HG02798 (cell line): ENCODE results near the gene ACVR1C.

ENCODE experiments used
- ATAC-seq: cut with Tn5 transposase; IDR thresholded peaks from one replicate; pipeline ENCODE4 v1.9.1; 2021; ENCODE audit warnings: mild to moderate bottlenecking; ENCODE audit not compliant: unreplicated experiment, poor library complexity

The ACVR1C gene

GRCh38 chr2:157501026-157501425 is 127.6 kb downstream of the ACVR1C start:
- ATAC-seq, result no peak

GRCh38 chr2:157500334-157500733 is 128.3 kb downstream of the ACVR1C start:
- no peak for ATAC-seq

GRCh38 chr2:157498483-157498882 is 130.2 kb downstream of the ACVR1C start:
- ATAC-seq, result no peak

GRCh38 chr2:157497638-157498314 is 130.9 kb downstream of the ACVR1C start:
- ATAC-seq, result peak; percentile 89

- peak; percentile 95 for ATAC-seq
Measured at GRCh38 chr2:157492189-157492773, 136.4 kb downstream of the ACVR1C start.

- ATAC-seq, result no peak
Measured at GRCh38 chr2:157489983-157490382, 138.7 kb downstream of the ACVR1C start.

- ATAC-seq, result no peak
Measured at GRCh38 chr2:157488877-157489276, 139.8 kb downstream of the ACVR1C start.

- ATAC-seq, result no peak
Measured at GRCh38 chr2:157487747-157488146, 140.9 kb downstream of the ACVR1C start.

GRCh38 chr2:157487271-157487610 is 141.4 kb downstream of the ACVR1C start:
- no peak for ATAC-seq

GRCh38 chr2:157486596-157487270 is 141.9 kb downstream of the ACVR1C start:
- no peak for ATAC-seq

GRCh38 chr2:157480182-157480961 is 148.3 kb downstream of the ACVR1C start:
- peak; percentile 84 for ATAC-seq

- ATAC-seq, result peak; percentile 62
Measured at GRCh38 chr2:157479081-157480027, 149.3 kb downstream of the ACVR1C start.

GRCh38 chr2:157477919-157478318 is 150.7 kb downstream of the ACVR1C start:
- no peak for ATAC-seq

GRCh38 chr2:157476953-157477709 is 151.5 kb downstream of the ACVR1C start:
- ATAC-seq, result no peak
